Effector memory CD8-positive, alpha-beta T cell (primary cell): ENCODE results near the gene PGGT1B.

Experiments
- ATAC-seq: fragments of 150-1000 bp; cut with Tn5 transposase; replicated peaks from 2 replicates; pipeline ENCODE4 v1.10.0; 2021; ENCODE audit warnings: mild to moderate bottlenecking, moderate library complexity
- DNase-seq, 3 experiments: peaks; one replicate each; pipeline ENCODE4 v3.0.0; 2021
- H3K27ac Mint-ChIP-seq, 2 donors: one replicate each; pipeline ENCODE4 v1.8.0; 2022; ENCODE audit warnings: mild to moderate bottlenecking in 2 of 2, mixed read lengths in 2 of 2, moderate library complexity in 2 of 2
- H3K27me3 Mint-ChIP-seq, 2 donors: one replicate each; pipeline ENCODE4 v1.8.0; 2022; ENCODE audit warnings: mixed read lengths in 2 of 2
- H3K36me3 Mint-ChIP-seq: one replicate; pipeline ENCODE4 v1.8.0; 2022; ENCODE audit warnings: mild to moderate bottlenecking, moderate library complexity, mixed read lengths; ENCODE audit not compliant: insufficient read depth
- H3K4me1 Mint-ChIP-seq, 2 donors: one replicate each; pipeline ENCODE4 v1.8.0; 2022; ENCODE audit warnings: low read depth in 2 of 2, mixed read lengths in 2 of 2
- H3K4me3 Mint-ChIP-seq, 2 donors: one replicate each; pipeline ENCODE4 v1.8.0; 2022; ENCODE audit warnings: mild to moderate bottlenecking in 2 of 2, mixed read lengths in 2 of 2, moderate library complexity in 2 of 2
- H3K9me3 Mint-ChIP-seq, 2 donors: one replicate each; pipeline ENCODE4 v1.8.0; 2022; ENCODE audit warnings: mixed read lengths in 2 of 2

PGGT1B gene

DNA sequence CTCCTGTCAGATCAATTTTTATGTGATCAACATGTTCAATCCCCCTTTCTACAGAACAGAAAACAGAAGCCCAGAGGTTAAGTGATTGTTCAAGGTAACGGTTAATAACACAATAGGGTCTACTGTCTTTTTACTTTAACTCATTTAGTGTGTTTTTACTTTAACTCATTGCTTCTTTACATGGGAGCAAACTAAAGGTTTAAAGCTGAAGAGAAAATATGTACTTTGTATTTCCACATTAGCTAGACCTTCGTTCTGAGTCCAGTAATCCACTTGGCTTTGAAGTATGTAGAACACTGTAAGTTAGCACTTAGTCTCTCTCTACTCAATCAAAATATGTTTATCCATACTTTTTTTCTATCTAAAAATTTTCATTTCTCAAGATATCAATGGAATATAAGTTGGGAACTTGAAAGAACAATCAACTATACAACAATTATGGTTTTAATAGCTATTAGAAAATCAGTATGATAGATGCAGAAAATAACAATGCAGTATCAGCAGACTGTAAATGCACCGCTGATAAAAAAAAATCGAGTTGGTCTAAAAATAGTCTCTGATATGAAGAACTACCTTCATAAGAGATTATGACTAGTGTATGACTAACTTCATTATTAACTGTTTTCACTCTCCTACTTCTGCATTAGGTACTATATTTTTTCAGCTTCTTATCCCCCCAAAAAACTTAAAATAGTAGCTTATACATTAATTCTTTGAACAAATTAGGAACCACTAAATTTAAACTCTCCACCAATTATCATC lies 20.6 kb downstream of the PGGT1B start:
- peak overlapping the region in 1 of 2 donors; percentile 38 for H3K27ac Mint-ChIP-seq
- peaks cover 28% of the 10 kb centered on the region for H3K36me3 Mint-ChIP-seq
- H3K4me3 Mint-ChIP-seq: no peak overlapping the region
- no peaks in the 10 kb centered on the region for H3K27me3 Mint-ChIP-seq
- H3K4me1 Mint-ChIP-seq: peaks cover 5 to 14% of the 10 kb centered on the region in 2 donors
- no peaks in the 10 kb centered on the region for H3K9me3 Mint-ChIP-seq
- ATAC-seq (no peak), DNase-seq (no peak)

DNA sequence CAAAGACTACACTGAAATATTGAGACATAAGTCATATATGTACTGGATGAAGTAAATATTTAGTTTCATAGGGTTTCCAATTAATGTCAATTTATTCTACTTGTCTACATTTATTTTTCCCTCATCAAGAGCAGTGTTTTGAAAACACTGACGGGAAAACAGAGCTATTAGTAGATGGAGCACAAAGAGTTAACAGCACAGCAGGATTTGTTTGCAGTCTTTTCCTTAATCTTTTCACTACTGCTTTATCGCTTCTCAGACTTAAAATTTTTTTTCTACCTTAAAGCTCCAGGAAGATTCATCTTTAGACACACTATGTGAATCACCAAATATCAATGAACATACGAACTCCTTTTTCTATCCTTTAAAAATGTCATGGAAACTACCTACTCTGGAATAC lies 25.6 kb downstream of the PGGT1B start:
- ATAC-seq (no peak), DNase-seq (no peak)
- no peaks in the 10 kb centered on the region for H3K9me3 Mint-ChIP-seq
- peaks cover 6 to 13% of the 10 kb centered on the region in 2 donors for H3K4me1 Mint-ChIP-seq
- no peaks in the 10 kb centered on the region for H3K27me3 Mint-ChIP-seq
- no peak overlapping the region for H3K4me3 Mint-ChIP-seq
- no peak overlapping the region for H3K27ac Mint-ChIP-seq
- peaks cover 52% of the 10 kb centered on the region for H3K36me3 Mint-ChIP-seq

DNA sequence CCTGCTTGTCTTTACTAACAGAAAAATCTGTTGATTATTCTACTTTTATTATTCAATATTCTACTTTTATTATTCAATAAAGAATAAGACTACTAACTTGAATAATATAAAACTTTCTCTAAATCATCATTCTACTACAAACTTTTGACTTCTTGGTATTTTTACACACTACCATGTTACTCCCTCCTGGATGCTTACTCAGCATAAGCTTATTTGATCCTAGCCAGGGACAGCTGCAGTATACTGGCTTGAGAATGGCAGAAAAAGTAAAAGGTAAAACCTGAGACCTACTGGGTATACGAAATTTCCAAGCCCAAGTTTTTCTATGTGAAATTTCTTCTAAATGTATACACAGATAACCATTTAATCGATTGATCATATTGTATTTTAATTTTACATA lies 26.1 kb downstream of the PGGT1B start:
- no peak for ATAC-seq
- Mint-ChIP-seq H3K9me3 (no peaks in the 10 kb centered on the region), H3K27ac (no peak overlapping the region), H3K27me3 (no peaks in the 10 kb centered on the region), H3K36me3 (peaks cover 52% of the 10 kb centered on the region), H3K4me3 (no peak overlapping the region), H3K4me1 (peaks cover 3 to 16% of the 10 kb centered on the region in 2 donors)
- DNase-seq: no peak

DNA sequence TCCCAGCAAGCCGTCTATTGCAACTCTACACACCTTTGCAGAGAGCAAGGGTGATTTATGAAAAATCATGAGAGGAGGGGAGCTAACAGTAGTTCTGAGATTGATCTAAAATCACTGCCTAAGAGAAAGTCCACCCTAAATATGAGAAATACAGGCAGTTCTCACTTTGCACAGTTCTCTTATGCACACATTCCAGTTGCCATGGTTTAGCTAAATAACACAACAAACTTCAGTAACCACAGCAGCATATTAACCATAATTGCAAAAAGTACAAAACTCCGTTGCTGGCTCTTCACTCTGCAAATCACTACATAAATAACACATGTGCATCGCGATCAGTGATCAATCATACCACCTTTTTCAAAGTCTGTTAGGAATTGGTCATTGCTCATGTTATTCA lies 31.1 kb downstream of the PGGT1B start:
- Mint-ChIP-seq H3K4me3 (no peak overlapping the region), H3K27ac (peak overlapping the region in 1 of 2 donors; percentile 21), H3K36me3 (peaks cover 33% of the 10 kb centered on the region), H3K27me3 (no peaks in the 10 kb centered on the region), H3K9me3 (no peaks in the 10 kb centered on the region), H3K4me1 (peaks cover 6 to 30% of the 10 kb centered on the region in 2 donors)
- DNase-seq: no peak
- ATAC-seq: no peak

DNA sequence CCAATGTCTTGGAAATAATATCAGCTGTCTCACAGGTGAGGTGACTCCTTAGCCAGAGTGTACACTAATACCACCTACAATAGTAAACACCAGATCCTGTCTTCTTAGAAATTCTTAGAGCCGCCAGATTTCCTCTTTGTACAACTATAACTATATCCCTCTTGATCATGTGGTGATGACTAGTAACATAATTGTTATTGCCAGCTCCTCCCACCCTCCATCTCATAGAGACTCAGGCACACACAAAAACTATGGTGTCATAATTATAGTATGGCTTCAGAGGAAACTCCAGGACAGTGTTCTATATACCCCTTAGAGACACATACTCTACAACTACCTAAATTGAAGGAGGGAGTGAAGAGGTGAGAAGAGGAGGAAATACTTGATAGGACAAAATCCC lies 33.1 kb downstream of the PGGT1B start:
- DNase-seq: no peak
- H3K36me3 Mint-ChIP-seq: peaks cover 29% of the 10 kb centered on the region
- no peak for ATAC-seq
- H3K27ac Mint-ChIP-seq: no peak overlapping the region
- no peaks in the 10 kb centered on the region for H3K27me3 Mint-ChIP-seq
- no peaks in the 10 kb centered on the region for H3K9me3 Mint-ChIP-seq
- no peak overlapping the region for H3K4me3 Mint-ChIP-seq
- H3K4me1 Mint-ChIP-seq: peaks cover 6 to 32% of the 10 kb centered on the region in 2 donors

DNA sequence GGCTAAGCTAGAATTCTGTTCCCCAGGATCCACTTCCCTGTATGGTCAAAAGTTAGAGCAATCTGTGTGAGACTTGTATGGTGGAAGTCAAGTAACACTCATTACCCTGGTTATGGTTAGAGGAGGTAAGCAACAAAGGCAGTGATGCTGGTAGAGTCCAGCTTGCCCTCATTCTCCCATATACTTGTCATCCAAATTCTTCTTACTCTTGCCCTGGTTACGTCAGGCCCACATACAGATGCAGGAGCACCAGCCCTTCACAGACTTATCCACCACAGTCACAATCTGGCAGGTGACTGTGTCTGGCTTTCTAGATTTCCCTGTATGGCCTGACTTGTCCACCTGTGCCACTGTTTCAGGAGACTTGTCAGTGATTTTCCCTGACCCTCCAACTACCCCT lies 35.4 kb downstream of the PGGT1B start:
- no peak for ATAC-seq
- Mint-ChIP-seq H3K27ac (peak overlapping the region; percentile 15 to 28), H3K36me3 (peaks cover 18% of the 10 kb centered on the region)

DNA sequence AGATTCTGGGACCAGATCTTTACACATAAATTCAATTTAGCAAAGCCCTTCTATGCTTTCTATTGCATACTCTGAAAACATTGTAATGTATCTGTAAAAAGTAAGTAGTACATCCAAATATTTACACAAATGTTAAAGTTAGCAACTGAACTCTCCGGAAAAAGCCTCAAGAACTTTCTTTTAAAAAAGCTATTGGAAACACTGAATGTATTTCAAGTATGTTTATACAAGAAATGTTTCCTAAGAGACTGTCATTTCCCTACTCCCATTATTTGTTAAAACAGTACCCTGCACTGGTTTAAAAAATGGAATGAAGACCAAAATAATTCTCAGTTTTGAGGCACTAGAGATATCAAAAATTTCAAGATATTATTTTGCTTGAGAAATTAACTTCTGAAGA lies 48.1 kb downstream of the PGGT1B start:
- no peaks in the 10 kb centered on the region for H3K27me3 Mint-ChIP-seq
- no peak overlapping the region for H3K4me3 Mint-ChIP-seq
- no peak overlapping the region for H3K27ac Mint-ChIP-seq
- H3K9me3 Mint-ChIP-seq: no peaks in the 10 kb centered on the region
- DNase-seq: no peak
- no peak for ATAC-seq
- peaks cover 42% of the 10 kb centered on the region for H3K36me3 Mint-ChIP-seq
- H3K4me1 Mint-ChIP-seq: peaks cover 0 to under 1% of the 10 kb centered on the region in 2 donors

More for the DNA sequence above, 35.4 kb downstream of the PGGT1B start:
- no peak for DNase-seq
- H3K4me3 Mint-ChIP-seq: no peak overlapping the region
- H3K9me3 Mint-ChIP-seq: no peaks in the 10 kb centered on the region
- H3K4me1 Mint-ChIP-seq: peaks cover 3 to 27% of the 10 kb centered on the region in 2 donors
- H3K27me3 Mint-ChIP-seq: no peaks in the 10 kb centered on the region

DNA sequence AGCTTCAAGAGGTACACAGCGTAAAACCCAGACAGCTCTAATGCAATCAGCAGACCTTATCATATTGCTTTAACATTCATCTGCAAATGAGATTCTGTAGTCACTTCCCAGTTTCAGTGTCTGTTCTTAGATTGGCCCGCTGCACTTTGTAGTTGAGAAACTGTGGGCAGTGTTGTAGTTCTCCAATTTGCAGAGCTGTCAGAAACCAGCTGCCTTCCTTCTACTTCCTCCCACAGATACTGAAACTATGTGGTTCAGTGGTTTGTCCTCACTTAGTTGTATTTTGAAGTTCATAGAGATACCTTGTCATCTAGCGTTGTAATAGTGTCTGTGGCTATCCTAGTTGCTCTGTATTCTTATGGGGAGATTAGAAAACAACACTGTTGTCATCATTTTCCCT lies 53.4 kb downstream of the PGGT1B start:
- ATAC-seq (peak; percentile 96), DNase-seq (peak; percentile 17 to 29 (median 27))
- H3K9me3 Mint-ChIP-seq: no peaks in the 10 kb centered on the region
- H3K27me3 Mint-ChIP-seq: no peaks in the 10 kb centered on the region
- H3K36me3 Mint-ChIP-seq: peaks cover 19% of the 10 kb centered on the region
- H3K27ac Mint-ChIP-seq: peak overlapping the region; percentile 3 to 23
- H3K4me1 Mint-ChIP-seq: peaks cover 5 to 12% of the 10 kb centered on the region in 2 donors
- peak overlapping the region; percentile 5 to 48 for H3K4me3 Mint-ChIP-seq

DNA sequence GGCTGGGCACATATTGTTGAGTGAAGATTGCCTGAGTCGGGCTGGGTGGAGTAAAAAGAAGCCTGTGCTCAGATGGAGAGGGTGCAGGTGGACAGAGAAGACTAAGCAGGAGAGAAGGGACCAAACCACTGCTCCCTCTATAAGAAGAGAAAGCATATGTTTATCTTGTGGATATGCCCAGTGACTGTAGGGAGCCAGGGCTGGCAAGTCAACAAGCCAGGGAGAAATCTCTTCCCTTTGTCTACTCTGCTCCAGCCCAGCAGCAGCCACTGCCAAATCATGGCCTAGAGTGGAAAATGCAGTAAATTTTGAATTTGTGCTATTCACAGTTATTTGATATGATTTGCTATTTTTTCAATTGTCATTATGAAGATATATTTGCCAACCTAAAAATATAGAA lies 59.7 kb downstream of the PGGT1B start:
- peak overlapping the region in 1 of 2 donors; percentile 7 for H3K27ac Mint-ChIP-seq

DNA sequence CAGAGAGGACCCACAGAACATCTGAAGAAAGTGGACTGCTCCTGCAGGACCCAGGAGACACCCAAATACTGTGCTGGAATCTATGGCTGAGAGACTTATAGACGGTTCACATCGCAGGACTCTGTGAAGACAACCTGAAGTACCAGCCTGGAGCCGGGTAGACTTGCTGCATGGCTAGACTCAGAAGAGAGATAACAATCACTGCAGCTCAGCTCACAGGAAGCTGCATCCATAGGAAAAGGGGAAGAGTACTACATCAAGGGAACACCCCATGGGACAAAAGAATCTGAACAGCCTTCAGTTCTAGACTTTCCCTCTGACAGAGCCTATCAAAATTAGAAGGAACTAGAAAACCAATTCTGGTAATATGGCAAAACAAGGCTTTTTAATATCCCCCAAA lies 66.5 kb downstream of the PGGT1B start:
- H3K27ac Mint-ChIP-seq: no peak overlapping the region

More for the DNA sequence above, 59.7 kb downstream of the PGGT1B start:
- no peaks in the 10 kb centered on the region for H3K9me3 Mint-ChIP-seq
- no peaks in the 10 kb centered on the region for H3K27me3 Mint-ChIP-seq
- no peaks in the 10 kb centered on the region for H3K36me3 Mint-ChIP-seq
- no peak overlapping the region for H3K4me3 Mint-ChIP-seq
- ATAC-seq (no peak), DNase-seq (no peak)
- H3K4me1 Mint-ChIP-seq: no peaks in the 10 kb centered on the region

DNA sequence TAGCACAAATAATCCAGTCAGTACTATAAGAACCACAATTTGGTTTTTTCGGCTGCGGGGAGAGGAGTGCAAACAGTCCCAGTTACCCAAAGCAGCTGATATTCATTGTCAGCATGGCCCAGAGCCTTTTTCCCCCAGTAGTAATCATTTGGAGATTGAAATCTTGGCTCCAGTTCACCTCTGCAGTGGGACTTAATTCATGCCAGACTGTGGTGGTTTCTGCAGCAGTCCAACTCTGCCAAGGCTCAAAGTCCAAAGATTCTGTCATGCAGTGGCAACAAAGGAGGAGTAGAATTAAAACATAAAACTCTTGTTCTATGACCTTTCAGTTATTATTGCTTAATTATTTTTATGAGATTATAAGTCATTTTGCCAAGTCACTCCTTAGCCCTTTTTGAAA lies 68.0 kb downstream of the PGGT1B start:
- ATAC-seq: no peak

More for the DNA sequence above, 66.5 kb downstream of the PGGT1B start:
- no peaks in the 10 kb centered on the region for H3K36me3 Mint-ChIP-seq
- H3K9me3 Mint-ChIP-seq: no peaks in the 10 kb centered on the region
- DNase-seq: no peak
- H3K4me1 Mint-ChIP-seq: no peaks in the 10 kb centered on the region
- H3K27me3 Mint-ChIP-seq: peaks cover 0 to under 1% of the 10 kb centered on the region in 2 donors
- H3K4me3 Mint-ChIP-seq: no peak overlapping the region
- ATAC-seq: no peak

DNA sequence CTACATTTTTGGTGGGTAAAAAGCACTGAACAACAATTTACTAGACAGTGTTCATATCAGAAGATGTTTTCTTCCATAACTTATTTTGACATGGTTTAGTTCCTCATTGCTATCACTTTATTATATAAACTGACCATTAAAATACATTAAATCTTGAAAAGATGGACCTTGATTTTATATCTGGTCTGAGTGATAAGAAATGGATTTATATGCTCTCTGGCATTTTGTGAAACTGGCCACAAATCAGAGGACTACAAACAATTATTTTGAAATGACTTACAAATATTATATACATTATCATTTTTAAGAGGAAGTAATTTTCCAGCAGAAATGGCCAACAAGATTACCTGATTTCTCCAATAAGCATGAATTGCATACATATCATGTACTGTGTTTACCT lies 69.4 kb downstream of the PGGT1B start:
- H3K4me1 Mint-ChIP-seq: no peaks in the 10 kb centered on the region
- H3K4me3 Mint-ChIP-seq: no peak overlapping the region
- no peaks in the 10 kb centered on the region for H3K36me3 Mint-ChIP-seq
- no peak for DNase-seq
- ATAC-seq: no peak
- H3K9me3 Mint-ChIP-seq: no peaks in the 10 kb centered on the region
- H3K27ac Mint-ChIP-seq: no peak overlapping the region
- peaks cover 0 to 10% of the 10 kb centered on the region in 2 donors for H3K27me3 Mint-ChIP-seq

More for the DNA sequence above, 68.0 kb downstream of the PGGT1B start:
- Mint-ChIP-seq H3K4me1 (no peaks in the 10 kb centered on the region), H3K9me3 (no peaks in the 10 kb centered on the region), H3K36me3 (no peaks in the 10 kb centered on the region), H3K4me3 (no peak overlapping the region), H3K27me3 (peaks cover 0 to 10% of the 10 kb centered on the region in 2 donors), H3K27ac (no peak overlapping the region)
- no peak for DNase-seq

DNA sequence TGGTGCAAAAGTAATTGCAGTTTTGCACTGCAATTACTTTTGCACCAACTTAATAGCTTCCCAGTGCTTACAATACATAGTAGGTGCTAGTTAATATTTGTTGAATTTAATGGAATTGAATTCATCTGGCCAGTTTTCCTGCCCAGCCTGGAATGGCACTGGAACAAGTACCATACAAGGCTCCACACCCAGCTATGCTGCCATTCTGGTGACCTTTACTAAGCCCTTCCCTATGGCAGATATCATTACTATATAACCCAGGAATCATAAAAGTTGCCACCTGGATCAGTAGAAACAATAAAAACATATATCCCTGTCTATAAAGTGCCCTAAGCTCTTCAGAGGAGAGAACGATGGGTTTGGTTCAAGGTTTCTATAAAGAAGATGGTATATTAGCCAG lies 70.6 kb downstream of the PGGT1B start:
- ATAC-seq: no peak

DNA sequence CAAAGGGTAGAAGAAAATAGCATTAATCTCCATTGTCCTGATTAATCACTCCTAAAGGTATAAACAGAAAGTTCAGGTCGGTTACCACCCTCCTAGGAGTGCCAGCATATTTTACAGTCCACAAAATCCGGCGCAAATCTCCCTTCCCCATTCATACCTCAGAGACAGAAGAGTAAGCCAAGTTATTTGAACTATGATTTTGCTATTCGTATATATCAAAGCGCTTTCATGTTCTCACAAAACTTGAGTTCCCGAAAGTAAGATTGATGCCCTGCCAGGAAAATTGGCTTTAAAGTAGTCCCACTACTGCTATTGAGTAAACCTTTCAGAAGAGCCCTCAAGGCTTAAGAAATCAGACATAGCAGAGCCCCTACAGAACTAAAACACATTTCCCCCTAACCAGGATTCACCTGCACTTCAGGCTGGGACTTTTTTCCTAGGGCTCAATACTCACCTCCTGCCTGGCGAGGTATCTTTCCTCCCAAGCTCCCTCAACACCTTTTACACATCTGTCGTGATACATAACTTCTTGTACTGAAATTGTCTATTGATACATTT lies 71.1 kb downstream of the PGGT1B start:
- no peaks in the 10 kb centered on the region for H3K36me3 Mint-ChIP-seq
- ATAC-seq (no peak), DNase-seq (no peak)
- H3K9me3 Mint-ChIP-seq: no peaks in the 10 kb centered on the region
- H3K4me3 Mint-ChIP-seq: no peak overlapping the region
- H3K27ac Mint-ChIP-seq: no peak overlapping the region
- peaks cover 11 to 22% of the 10 kb centered on the region in 2 donors for H3K27me3 Mint-ChIP-seq
- H3K4me1 Mint-ChIP-seq: no peaks in the 10 kb centered on the region

More for the DNA sequence above, 70.6 kb downstream of the PGGT1B start:
- no peaks in the 10 kb centered on the region for H3K4me1 Mint-ChIP-seq
- H3K9me3 Mint-ChIP-seq: no peaks in the 10 kb centered on the region
- DNase-seq: no peak
- H3K27ac Mint-ChIP-seq: no peak overlapping the region
- H3K4me3 Mint-ChIP-seq: no peak overlapping the region
- H3K27me3 Mint-ChIP-seq: peaks cover 5 to 18% of the 10 kb centered on the region in 2 donors
- H3K36me3 Mint-ChIP-seq: no peaks in the 10 kb centered on the region
